Esophagus mucosa (tissue), 1 donor: ENCODE measurements around the gene BBX. TPM values are rescaled to one million over a fixed set of nuclear protein-coding genes. Genes with fewer than 3 reads are reported as not detected.
A peak's percentile ranks its signal among the peaks of the same experiment; 100 is the strongest.

Source experiments
- ATAC-seq: fragments of 200-7000 bp; cut with Tn5 transposase; one replicate; pipeline ENCODE4 v1.9.1; 2020
- total RNA-seq: library from RNA; stranded (reverse); gene quantifications from one replicate; pipeline ENCODE4 v1.2.4, GENCODE V29; 2023
- donor health status: DM: yes; HTN: yes; CAD: no.

BBX gene
- total RNA-seq, 1 donor from 2014 or later: 19.9 TPM

GRCh38 chr3:107756649-107757048 is 233.9 kb downstream of the BBX start:
- ATAC-seq: no peak

GRCh38 chr3:107757140-107757539 is 234.4 kb downstream of the BBX start:
- no peak for ATAC-seq

- no peak for ATAC-seq
Measured at GRCh38 chr3:107760144-107760543, 237.4 kb downstream of the BBX start.

GRCh38 chr3:107761391-107761790 is 238.6 kb downstream of the BBX start:
- no peak for ATAC-seq

DNA sequence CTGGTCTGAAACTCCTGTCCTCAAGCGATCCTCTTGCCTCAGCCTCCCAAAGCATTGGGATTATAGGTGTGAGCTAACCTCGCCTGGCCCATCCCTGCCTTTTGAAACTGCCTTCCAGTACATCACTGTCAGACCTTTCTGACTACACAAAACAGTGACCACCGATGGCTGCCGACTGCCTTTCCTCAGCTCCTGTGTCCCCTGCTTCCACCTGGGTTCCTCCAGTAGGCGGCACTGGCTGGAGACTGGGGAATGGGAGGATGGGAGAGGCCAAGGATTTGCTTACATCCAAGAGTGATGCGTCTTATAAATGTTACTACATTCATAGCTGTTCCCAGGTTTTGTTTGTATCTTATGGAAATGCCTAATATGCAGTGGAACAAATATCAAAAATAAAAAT is 242.8 kb downstream of the BBX start:
- no peak for ATAC-seq

DNA sequence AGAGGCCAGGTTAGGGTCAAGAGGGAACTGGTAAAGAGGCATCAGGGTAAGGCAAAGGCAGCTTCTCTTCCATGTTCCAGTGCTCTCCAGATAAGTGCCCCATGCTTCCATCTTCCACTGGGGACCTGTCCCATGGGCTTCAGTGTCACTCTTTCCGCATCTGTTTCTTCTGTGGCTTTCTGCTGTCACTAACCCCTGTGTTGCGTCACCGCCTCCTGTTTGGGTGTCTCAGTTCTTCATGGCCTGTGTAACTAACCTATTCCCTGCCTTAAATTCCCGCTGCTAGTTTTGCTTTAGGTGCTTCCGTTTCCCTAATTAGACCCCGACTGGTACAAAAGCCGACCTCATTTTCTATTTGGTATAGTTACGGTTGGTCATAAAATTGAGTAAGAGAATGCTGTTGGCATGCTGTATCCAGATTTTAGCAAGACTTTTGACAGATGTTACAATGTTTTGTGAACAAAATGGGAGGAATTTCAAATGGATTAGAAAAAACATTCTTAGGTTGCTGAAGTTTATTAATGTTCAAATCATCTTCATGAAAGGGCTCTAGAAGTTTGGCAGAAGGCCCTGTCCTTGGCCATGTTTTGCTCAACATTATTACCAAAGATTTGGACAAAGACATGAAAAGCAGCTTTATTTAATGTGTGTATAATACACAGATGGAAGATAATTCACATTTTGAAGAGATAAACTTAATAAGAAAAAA is 245.3 kb downstream of the BBX start:
- ATAC-seq: no peak

GRCh38 chr3:107769882-107770281 is 247.1 kb downstream of the BBX start:
- ATAC-seq: no peak

GRCh38 chr3:107772016-107772415 is 249.3 kb downstream of the BBX start:
- no peak for ATAC-seq

GRCh38 chr3:107775974-107776373 is 253.2 kb downstream of the BBX start:
- ATAC-seq: no peak

DNA sequence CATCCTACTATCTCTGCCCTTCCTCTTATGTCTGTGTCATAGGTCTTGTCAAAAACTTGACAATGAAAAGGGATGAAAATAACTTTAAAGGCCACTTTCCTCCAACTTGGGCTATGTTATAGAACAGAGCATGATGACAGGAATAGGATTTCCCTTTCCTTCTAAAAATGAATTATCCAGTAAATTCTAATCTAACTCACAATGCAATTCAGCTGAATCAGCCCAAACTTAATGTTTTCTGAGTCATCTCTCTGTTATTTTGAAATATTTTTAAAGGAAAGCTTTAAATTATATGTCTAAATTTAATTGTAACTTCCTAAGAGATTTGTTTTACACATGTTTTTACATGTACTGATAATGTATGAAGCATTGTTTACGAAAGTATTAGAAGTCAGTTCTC is 258.5 kb downstream of the BBX start:
- ATAC-seq: no peak

DNA sequence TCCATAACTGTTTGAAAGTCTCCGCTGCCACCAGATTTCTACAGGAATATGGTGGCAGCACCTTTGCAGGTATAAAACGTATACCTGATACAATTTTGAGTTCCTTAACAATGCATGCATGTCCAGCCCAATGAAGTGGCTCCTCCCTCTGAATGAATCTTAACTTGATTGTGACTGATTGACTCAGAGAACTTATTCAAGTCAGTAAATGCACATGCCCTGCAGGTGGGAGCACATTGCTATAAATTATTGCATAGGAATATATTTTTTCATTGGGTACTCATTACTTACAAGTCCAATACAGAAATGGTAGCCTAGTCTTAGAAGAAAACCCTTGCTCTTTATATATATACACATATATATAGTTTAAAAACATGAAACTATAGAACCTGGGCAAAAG is 259.3 kb downstream of the BBX start:
- ATAC-seq: no peak

GRCh38 chr3:107790612-107791011 is 267.9 kb downstream of the BBX start:
- ATAC-seq: no peak

DNA sequence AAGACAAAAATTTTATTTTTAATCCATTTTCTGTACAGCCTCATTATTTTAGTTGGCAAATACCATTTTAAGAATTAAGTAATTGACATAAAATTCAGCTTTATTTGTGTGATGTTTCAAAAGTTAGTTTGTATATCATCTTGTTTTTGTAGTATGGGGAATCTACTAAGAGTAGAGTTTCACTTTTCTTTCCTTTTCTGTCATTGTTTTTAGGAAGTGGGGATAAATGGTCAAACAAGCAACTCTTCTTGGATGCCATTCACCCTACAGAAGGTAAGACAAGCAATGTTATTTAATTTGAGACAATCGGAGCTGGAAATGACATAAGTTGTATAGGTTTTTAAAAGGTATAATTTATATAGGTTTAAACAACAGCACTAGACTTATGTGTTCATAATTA is 268.3 kb downstream of the BBX start:
- no peak for ATAC-seq

GRCh38 chr3:107791450-107791849 is 268.7 kb downstream of the BBX start:
- ATAC-seq: no peak

- ATAC-seq: no peak
Measured at GRCh38 chr3:107794664-107795443, 272.1 kb downstream of the BBX start.

GRCh38 chr3:107795514-107796094 is 272.8 kb downstream of the BBX start:
- no peak for ATAC-seq

DNA sequence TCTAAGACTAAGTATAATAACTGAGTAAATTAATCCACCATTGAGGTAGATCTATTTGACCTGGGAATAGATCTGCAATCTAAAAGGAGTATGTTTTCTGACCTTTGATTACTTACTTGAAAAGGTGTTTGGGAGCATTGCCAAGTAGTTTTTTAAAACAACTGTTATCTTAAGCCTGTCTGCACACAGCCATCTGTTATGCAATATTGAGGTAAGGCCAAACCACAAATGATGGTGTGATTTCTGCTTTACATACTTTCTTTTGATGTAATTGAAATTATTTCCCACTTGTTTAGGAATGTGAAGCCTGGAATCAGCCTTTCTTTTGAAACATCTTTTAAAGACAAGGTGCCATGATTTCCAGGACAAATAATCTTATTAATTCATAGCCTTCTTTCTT is 274.0 kb downstream of the BBX start:
- no peak for ATAC-seq

GRCh38 chr3:107797586-107797985 is 274.8 kb downstream of the BBX start:
- ATAC-seq: peak; percentile 41

DNA sequence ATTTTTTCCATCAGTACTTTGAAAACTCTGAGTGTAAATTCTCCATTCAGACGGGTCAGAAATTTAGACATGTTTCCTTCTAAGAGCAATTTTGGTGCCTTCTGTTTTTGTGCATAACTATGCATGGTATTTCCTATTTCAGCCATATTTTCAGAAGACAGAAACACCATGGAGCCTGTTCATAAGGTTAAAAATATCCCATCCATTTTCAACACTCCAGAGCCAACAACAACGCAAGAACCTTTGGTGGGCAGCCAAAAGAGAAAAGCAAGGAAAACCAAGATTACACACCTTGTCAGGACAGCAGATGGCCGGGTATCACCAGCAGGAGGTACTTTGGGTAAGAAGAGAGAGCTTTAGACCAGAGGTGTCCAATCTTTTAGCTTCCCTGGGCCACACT is 275.6 kb downstream of the BBX start:
- ATAC-seq: no peak

GRCh38 chr3:107800710-107801109 is 277.9 kb downstream of the BBX start:
- ATAC-seq: no peak

GRCh38 chr3:107803170-107803569 is 280.4 kb downstream of the BBX start:
- ATAC-seq: no peak

- no peak for ATAC-seq
Measured at GRCh38 chr3:107806021-107806420, 283.3 kb downstream of the BBX start.

DNA sequence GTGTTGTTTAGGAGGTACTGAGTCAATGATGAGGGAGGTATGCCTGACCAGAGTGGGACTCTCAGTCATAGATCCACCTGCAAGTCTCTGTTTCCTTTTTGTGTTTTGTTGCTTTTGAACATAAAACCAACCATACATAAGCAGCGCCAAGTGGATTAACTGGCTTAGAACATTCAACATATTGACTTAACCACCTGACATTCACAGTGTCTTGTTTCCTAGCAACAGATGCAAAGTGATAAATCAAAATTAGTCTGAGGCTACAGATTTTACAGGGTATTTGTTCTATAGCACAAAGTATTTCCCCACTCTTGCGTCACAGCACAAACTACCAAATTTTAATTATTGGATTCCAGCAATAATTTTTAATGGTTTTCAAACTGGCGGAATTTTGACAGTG is 283.8 kb downstream of the BBX start:
- ATAC-seq: no peak
